Skin epidermis (tissue), 12 donors: Measurements from ENCODE around the gene VWDE.

Experiments used
- H3K27ac ChIP-seq, 21 experiments: fragments of 200-600 bp; sonication (generic) in 11 of 21; one replicate each; pipeline ENCODE4 v1.5.0; 2020; ENCODE audit warnings: mild to moderate bottlenecking in 3 of 21, inconsistent platforms in 2 of 21, moderate library complexity in 2 of 21
- H3K4me3 ChIP-seq, 7 experiments: fragments of 200-600 bp; sonication (generic) in 2 of 7; one replicate each; pipeline ENCODE4 v1.5.0; 2020; ENCODE audit warnings: inconsistent platforms in 2 of 7, mild to moderate bottlenecking in 2 of 7, moderate library complexity in 1 of 7

VWDE gene

DNA sequence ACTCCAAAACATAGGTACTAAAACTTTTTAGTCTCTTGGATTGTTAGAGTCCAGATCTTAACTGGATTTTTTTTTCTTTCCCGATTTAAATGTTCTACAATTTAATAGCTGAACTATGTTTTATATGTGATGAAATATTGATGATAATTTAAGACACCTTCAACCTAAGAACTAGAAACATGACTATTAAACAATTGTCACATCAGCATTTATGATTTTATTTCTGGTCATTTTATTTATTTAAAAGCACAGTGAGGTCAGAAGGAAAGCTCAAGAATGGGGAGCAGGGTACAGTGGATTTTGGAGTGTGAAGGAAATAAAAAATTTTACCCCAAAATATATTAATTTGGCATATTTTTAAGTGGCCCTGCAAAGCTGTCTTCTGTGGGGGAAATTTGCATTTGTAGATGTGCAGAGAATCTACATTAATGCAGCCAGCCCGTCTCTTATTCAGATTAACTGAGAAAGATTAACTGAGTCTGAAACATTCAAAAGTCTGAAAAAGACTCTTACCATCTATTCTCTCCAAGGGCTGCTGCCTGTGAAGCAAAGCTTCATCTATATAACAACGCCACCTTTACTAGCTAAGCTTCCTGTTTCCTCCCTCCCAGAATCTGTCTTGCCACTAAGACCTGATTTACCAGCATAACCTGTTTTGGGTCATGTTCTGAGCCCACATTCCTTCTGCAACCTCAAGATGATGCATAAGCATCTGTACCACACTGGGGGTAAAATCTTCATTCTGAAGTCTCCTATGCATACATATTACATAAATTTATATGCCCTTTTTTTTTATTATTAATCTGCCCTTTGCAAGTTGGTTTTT, 106.2 kb downstream of the VWDE start:
- Histone ChIP-seq H3K4me3 (no peak overlapping the region), H3K27ac (peak overlapping the region in 1 of 21 experiments; percentile 15)

DNA sequence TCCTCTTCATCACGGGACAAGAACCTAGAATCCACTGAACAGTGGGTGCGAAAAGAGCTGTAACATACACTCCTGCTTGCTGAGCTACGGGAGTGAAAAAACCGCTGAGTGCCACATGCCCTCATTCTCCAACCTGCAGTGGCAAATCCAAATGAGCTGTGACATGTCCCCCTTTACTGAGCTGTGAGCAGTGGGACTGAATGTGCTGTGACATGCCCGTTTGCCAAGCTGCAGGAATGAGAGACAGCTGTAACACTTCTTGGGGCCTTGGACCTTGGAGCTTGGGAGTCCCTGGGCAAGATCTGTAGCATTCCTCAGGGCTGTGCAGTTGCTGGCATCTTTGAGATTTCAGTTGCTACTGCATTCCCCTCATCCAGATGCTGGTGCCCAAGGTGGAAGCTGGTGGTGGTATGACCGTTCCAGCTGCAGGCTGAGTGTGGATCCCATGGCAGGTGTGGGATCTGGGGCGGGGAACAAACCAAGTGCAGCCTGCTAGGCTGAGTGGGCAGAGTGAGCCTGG, 107.6 kb downstream of the VWDE start:
- H3K27ac ChIP-seq, result no peak overlapping the region
- no peak overlapping the region for H3K4me3 ChIP-seq

DNA sequence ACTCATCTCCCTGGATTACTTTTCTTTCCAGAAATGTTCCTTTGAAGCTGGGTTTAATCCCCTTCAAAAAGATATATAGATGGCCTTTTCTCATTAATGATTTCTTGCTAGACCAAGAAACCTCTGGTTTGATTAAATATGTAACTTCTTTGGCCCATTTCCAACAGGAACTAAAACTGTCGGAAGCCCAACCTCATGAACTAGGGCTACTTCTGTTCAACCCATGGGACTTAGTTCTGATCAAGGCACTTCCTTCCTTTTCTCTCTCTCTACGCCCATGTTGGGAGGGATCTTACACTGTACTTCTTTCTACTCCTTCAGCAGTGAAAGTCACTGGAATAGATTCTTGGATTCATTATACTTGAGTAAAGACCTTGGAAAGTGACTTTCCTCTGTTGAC, 109.0 kb downstream of the VWDE start:
- Histone ChIP-seq H3K4me3 (no peak overlapping the region), H3K27ac (no peak overlapping the region)

DNA sequence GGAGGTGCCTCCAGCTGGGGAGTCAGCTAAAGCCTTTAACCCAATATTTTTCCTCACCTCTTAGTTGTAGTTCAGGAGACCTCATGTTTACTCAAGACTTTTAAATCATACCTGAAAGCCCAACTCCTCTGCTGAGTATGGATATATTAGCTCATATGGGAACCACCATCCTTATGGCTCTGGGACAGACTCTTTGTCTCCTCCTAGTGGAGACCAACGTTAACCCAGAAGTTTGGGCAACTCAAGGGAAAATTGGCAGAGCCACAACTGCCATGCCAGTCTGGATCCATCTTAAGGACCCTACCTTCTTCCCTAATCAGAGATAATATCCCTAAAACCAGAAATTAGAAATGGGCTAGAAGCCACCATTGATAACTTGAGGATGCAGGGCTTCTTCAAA, 111.8 kb downstream of the VWDE start:
- Histone ChIP-seq H3K4me3 (no peak overlapping the region), H3K27ac (no peak overlapping the region)

DNA sequence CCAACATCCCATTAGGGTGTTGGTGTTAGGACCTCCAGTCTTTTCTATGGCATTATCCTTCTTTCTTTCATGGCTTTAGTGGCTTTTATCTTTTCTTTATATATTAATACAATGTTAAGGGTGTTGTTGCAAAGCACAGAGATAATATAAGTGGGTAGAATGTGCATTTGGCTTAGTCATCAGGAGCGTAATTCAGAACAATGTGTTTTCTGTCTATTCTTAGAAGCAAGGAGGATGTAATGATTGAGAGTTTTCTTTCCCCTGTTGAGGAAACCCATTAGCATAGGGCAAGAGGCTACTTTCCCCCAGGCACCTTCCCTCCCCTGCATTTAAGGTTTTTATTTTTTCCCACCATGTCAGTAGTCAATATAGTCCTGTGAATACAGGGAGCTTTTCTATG, 112.9 kb downstream of the VWDE start:
- Histone ChIP-seq H3K4me3 (no peak overlapping the region), H3K27ac (no peak overlapping the region)

DNA sequence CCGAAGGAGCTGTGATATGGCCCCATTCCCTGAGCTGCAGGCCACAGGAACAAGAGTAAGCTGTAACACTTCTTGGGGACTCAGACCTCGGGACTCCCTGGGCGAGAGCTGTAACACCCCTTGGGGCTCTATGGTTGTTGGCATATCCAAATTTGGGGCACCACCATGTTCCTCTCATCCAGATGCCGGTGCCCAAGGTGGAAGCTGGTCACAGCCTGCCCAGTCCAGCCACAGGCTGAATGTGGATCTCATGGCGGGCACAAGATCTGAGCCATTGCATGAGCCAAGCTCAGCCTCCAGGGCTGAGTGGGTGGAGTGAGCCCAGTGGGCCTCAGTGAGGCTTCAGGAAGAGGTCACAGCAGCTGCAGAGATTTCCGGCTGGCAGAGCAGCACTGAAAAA, 113.7 kb downstream of the VWDE start:
- H3K4me3 ChIP-seq, result no peak overlapping the region
- H3K27ac ChIP-seq, result no peak overlapping the region

DNA sequence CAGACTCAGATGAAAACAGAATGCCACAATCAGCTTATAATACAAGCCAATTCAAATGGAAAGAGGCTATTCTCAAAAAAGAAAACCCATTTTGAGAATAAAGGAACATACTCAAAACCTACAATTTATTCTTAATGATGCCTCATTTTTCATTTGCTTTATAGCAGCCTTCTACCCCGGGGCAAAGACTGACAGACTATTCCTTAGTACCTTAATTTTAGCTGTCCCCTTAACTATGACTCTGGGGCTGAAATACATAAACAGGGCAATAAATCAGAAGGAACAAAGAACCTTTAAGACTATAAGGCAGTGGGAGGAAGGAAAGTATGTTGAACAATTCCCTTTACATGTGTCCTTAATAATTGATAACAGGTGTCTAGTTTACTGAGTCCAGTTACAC, 115.8 kb downstream of the VWDE start:
- no peak overlapping the region for H3K27ac ChIP-seq
- H3K4me3 ChIP-seq, result no peak overlapping the region

DNA sequence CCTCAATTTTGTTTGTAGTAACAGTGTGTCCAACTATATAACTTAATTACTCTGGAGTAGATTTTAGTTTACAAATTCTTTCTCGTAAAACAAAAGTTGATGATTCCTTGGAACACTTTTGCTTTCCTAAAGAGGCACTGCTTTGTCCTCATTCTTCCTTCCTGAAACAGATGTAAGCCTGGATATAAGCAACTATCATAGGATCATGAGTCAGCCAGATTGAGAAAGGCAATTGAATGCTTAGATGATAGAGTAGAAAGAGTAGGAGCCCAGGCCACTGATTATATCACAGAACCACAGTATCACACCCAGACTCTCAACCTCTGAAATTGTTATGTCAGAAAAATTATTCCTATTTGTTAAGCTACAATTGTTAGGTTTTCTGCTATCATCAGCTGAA, 122.6 kb downstream of the VWDE start:
- no peak overlapping the region for H3K27ac ChIP-seq

More for the DNA sequence above, 122.6 kb downstream of the VWDE start:
- no peak overlapping the region for H3K4me3 ChIP-seq
